Inflammatory macrophage (primary cell): ENCODE measurements around the gene MAPRE2.
"Not testable (repeated sequence)": the region's sequence is repeated elsewhere in the genome, so short reads cannot be mapped to it uniquely, and the experiment has no call there.

Experiments
- DNase-seq, 2 donors: peaks; one replicate each; pipeline ENCODE4 v3.0.0-alpha.2; 2020 to 2022

The MAPRE2 gene

GRCh38 chr18:35157181-35157580, 116.0 kb downstream of the MAPRE2 start:
- peak in 1 of 2 donors; percentile 64 for DNase-seq

- peak; percentile 65 to 76 for DNase-seq
Measured at GRCh38 chr18:35158728-35159450, 117.7 kb downstream of the MAPRE2 start.

GRCh38 chr18:35159782-35160181, 118.6 kb downstream of the MAPRE2 start:
- no peak for DNase-seq

- DNase-seq = no peak
Measured at GRCh38 chr18:35161485-35161884, 120.3 kb downstream of the MAPRE2 start.

GRCh38 chr18:35161934-35162333, 120.7 kb downstream of the MAPRE2 start:
- DNase-seq = no peak

- no peak for DNase-seq
Measured at GRCh38 chr18:35163014-35163539, 121.9 kb downstream of the MAPRE2 start.

GRCh38 chr18:35163721-35164120, 122.5 kb downstream of the MAPRE2 start:
- no peak for DNase-seq

- no peak for DNase-seq
Measured at GRCh38 chr18:35164133-35164532, 122.9 kb downstream of the MAPRE2 start.

GRCh38 chr18:35167332-35167731, 126.1 kb downstream of the MAPRE2 start:
- DNase-seq = no peak

- no peak for DNase-seq
Measured at GRCh38 chr18:35167857-35168256, 126.6 kb downstream of the MAPRE2 start.

- not testable (repeated sequence) for DNase-seq
Measured at GRCh38 chr18:35170323-35170722, 129.1 kb downstream of the MAPRE2 start.

- no peak for DNase-seq
Measured at GRCh38 chr18:35171315-35171987, 130.2 kb downstream of the MAPRE2 start.

GRCh38 chr18:35172009-35172408, 130.8 kb downstream of the MAPRE2 start:
- no peak for DNase-seq

GRCh38 chr18:35172451-35173035, 131.3 kb downstream of the MAPRE2 start:
- no peak for DNase-seq

GRCh38 chr18:35174093-35174731, 133.0 kb downstream of the MAPRE2 start:
- DNase-seq = peak in 1 of 2 donors; percentile 7

GRCh38 chr18:35174745-35175144, 133.5 kb downstream of the MAPRE2 start:
- DNase-seq = no peak

GRCh38 chr18:35176925-35177324, 135.7 kb downstream of the MAPRE2 start:
- DNase-seq = no peak

- no peak for DNase-seq
Measured at GRCh38 chr18:35178260-35178659, 137.0 kb downstream of the MAPRE2 start.

- DNase-seq = no peak
Measured at GRCh38 chr18:35179906-35180305, 138.7 kb downstream of the MAPRE2 start.

GRCh38 chr18:35180455-35180854, 139.2 kb downstream of the MAPRE2 start:
- DNase-seq = peak in 1 of 2 donors; percentile 36

- no peak for DNase-seq
Measured at GRCh38 chr18:35182151-35182550, 140.9 kb downstream of the MAPRE2 start.

- no peak for DNase-seq
Measured at GRCh38 chr18:35183886-35184285, 142.7 kb downstream of the MAPRE2 start.

GRCh38 chr18:35185771-35186170, 144.6 kb downstream of the MAPRE2 start:
- no peak for DNase-seq
